ENCODE measurements around the gene BPTF. TPM values are rescaled to one million over a fixed set of nuclear protein-coding genes. Genes with fewer than 3 reads are reported as not detected.
"Not testable (repeated sequence)": the region's sequence is repeated elsewhere in the genome, so short reads cannot be mapped to it uniquely, and the experiment has no call there.

Gene BPTF
- total and polyA plus RNA-seq, 2 experiments from 2014 or later = 50.5 to 83.9 TPM

DNA sequence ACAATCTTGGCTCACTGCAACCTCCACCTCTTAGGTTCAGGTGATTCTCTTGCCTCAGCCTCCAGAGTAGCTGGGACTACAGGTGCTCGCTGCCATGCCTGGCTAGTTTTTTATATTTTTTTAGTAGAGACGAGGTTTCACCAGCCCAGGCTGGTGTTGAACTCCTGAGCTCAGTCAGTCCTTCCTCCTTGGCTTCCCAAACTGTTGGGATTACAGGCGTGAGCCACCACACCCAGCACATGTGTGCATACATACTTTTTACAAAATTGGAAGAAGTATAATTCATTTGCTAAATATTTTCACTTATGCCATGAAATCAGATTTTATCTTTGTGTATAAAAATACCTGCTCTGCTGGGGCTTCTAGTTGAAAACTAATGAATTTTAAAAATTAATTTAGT, 13.2 kb downstream of the BPTF start:
- Histone ChIP-seq H3K4me1 (ENCODE audit: low read depth) (peaks cover 6% of the 10 kb centered on the region), H3K9me3 (ENCODE audit: low read depth) (no peaks in the 10 kb centered on the region), H3K27me3 (no peaks in the 10 kb centered on the region), H3K27ac (no peak overlapping the region), H3K36me3 (no peaks in the 10 kb centered on the region), H3K4me3 (no peak overlapping the region)
- no peak for DNase-seq (ENCODE audit: low read depth in 1 of 2, low spot score in 1 of 2)
- TF ChIP-seq, protein P1, sequence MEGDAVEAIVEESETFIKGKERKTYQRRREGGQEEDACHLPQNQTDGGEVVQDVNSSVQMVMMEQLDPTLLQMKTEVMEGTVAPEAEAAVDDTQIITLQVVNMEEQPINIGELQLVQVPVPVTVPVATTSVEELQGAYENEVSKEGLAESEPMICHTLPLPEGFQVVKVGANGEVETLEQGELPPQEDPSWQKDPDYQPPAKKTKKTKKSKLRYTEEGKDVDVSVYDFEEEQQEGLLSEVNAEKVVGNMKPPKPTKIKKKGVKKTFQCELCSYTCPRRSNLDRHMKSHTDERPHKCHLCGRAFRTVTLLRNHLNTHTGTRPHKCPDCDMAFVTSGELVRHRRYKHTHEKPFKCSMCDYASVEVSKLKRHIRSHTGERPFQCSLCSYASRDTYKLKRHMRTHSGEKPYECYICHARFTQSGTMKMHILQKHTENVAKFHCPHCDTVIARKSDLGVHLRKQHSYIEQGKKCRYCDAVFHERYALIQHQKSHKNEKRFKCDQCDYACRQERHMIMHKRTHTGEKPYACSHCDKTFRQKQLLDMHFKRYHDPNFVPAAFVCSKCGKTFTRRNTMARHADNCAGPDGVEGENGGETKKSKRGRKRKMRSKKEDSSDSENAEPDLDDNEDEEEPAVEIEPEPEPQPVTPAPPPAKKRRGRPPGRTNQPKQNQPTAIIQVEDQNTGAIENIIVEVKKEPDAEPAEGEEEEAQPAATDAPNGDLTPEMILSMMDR (IDR thresholded peaks at IDR 0.05; ENCODE audit: low read depth, low read length) = no peak

DNA sequence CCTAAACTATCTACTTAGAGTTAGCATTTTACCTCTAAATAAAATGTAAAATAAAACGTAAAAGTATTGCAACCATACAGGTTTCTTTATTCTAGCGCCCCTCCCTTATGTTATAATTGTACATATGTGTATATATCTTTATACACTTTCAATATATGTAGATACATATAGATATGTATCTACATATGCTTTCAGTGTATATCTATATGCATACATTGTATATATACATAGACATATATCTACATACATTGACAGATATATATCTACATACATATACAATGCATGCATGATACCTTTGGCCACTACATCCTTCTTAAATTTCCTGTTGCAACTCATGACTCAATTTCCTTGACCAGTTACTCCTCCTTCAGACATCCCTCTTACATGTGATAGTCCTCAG, 16.7 kb downstream of the BPTF start:
- H3K4me3 ChIP-seq = no peak overlapping the region
- no peaks in the 10 kb centered on the region for H3K36me3 ChIP-seq
- H3K4me1 ChIP-seq (ENCODE audit: low read depth) = no peaks in the 10 kb centered on the region
- H3K9me3 ChIP-seq (ENCODE audit: low read depth) = no peaks in the 10 kb centered on the region
- no peaks in the 10 kb centered on the region for H3K27me3 ChIP-seq
- DNase-seq (ENCODE audit: low read depth in 1 of 2, low spot score in 1 of 2) = no peak
- H3K27ac ChIP-seq = no peak overlapping the region
- TF ChIP-seq, protein P1 (IDR thresholded peaks at IDR 0.05; ENCODE audit: low read depth, low read length) = no peak

GRCh38 chr17:67842648-67843047, 17.3 kb downstream of the BPTF start:
- no peaks in the 10 kb centered on the region for H3K4me1 ChIP-seq (ENCODE audit: low read depth)
- no peaks in the 10 kb centered on the region for H3K36me3 ChIP-seq
- TF ChIP-seq, protein P1 (IDR thresholded peaks at IDR 0.05; ENCODE audit: low read depth, low read length) = no peak
- H3K4me3 ChIP-seq = no peak overlapping the region
- DNase-seq (ENCODE audit: low read depth in 1 of 2, low spot score in 1 of 2) = no peak
- H3K27me3 ChIP-seq = no peaks in the 10 kb centered on the region
- no peaks in the 10 kb centered on the region for H3K9me3 ChIP-seq (ENCODE audit: low read depth)
- H3K27ac ChIP-seq = no peak overlapping the region

- no peak overlapping the region for H3K27ac ChIP-seq
- no peaks in the 10 kb centered on the region for H3K4me1 ChIP-seq (ENCODE audit: low read depth)
- TF ChIP-seq, protein P1 (IDR thresholded peaks at IDR 0.05; ENCODE audit: low read depth, low read length) = no peak
- H3K36me3 ChIP-seq = no peaks in the 10 kb centered on the region
- no peak overlapping the region for H3K4me3 ChIP-seq
- no peaks in the 10 kb centered on the region for H3K27me3 ChIP-seq
- no peak for DNase-seq (ENCODE audit: low read depth in 1 of 2, low spot score in 1 of 2)
- H3K9me3 ChIP-seq (ENCODE audit: low read depth) = no peaks in the 10 kb centered on the region
Observed at GRCh38 chr17:67845374-67845773, 20.1 kb downstream of the BPTF start.

- not testable (repeated sequence) for H3K27me3 ChIP-seq; H3K9me3 ChIP-seq (ENCODE audit: low read depth); H3K36me3 ChIP-seq; DNase-seq (ENCODE audit: low read depth in 1 of 2, low spot score in 1 of 2); H3K4me3 ChIP-seq
- H3K4me1 ChIP-seq (ENCODE audit: low read depth) = peaks cover 23% of the 10 kb centered on the region
- peak overlapping the region; percentile 1 for H3K27ac ChIP-seq
Observed at GRCh38 chr17:67848189-67848588, 22.9 kb downstream of the BPTF start.

GRCh38 chr17:67848846-67849245, 23.5 kb downstream of the BPTF start:
- H3K27ac ChIP-seq = peak overlapping the region; percentile 1
- not testable (repeated sequence) for H3K9me3 ChIP-seq (ENCODE audit: low read depth); DNase-seq (ENCODE audit: low read depth in 1 of 2, low spot score in 1 of 2); H3K36me3 ChIP-seq; H3K27me3 ChIP-seq; H3K4me3 ChIP-seq
- peaks cover 27% of the 10 kb centered on the region for H3K4me1 ChIP-seq (ENCODE audit: low read depth)

All from cardiac muscle cell (in vitro differentiated cells and primary cell).